ENCODE measurements around the gene RPL13.

- TF ChIP-seq CTCF (IDR thresholded peaks at IDR 0.05) (no peak), POLR2A (IDR thresholded peaks at IDR 0.05) (no peak)
Measured at GRCh38 chr16:89604764-89605163, 44.3 kb downstream of the RPL13 start.
